H4 (cell line): ENCODE data around the gene GAS6. TPM values are rescaled to one million over a fixed set of nuclear protein-coding genes. Genes with fewer than 3 reads are reported as not detected.

Experiments used
- DNase-seq: peaks from one replicate; pipeline ENCODE4 v3.0.0-alpha.2; 2015; ENCODE audit warnings: low spot score
- total RNA-seq: library from RNA; depleted of rRNA; stranded (reverse); fragments of >200 nt; shearing (Covaris generic); gene quantifications from 2 replicates; pipeline ENCODE4 v1.2.3, GENCODE V29; 2014

The GAS6 gene
- total RNA-seq, 1 experiment from 2014 or later: 6.4 TPM

- DNase-seq: no peak
Observed at GRCh38 chr13:113851826-113852535, 11.9 kb downstream of the GAS6 start.

DNA sequence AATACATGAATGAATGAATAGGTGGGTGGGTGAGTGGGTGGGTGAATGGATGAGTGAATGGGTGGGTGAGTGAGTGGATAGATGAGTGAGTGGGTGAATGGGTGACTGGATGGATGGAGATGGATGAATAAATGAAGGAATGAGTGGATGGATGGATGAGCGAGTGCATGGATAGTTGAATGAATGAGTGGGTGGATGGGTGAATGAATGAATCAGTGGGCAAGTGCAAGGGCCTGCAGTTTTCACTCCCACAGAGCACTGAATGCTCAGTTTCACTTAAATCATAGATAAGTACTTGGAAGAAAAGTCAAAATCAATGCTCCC is 12.4 kb downstream of the GAS6 start:
- DNase-seq: no peak

GRCh38 chr13:113850722-113851479 is 13.0 kb downstream of the GAS6 start:
- no peak for DNase-seq

DNA sequence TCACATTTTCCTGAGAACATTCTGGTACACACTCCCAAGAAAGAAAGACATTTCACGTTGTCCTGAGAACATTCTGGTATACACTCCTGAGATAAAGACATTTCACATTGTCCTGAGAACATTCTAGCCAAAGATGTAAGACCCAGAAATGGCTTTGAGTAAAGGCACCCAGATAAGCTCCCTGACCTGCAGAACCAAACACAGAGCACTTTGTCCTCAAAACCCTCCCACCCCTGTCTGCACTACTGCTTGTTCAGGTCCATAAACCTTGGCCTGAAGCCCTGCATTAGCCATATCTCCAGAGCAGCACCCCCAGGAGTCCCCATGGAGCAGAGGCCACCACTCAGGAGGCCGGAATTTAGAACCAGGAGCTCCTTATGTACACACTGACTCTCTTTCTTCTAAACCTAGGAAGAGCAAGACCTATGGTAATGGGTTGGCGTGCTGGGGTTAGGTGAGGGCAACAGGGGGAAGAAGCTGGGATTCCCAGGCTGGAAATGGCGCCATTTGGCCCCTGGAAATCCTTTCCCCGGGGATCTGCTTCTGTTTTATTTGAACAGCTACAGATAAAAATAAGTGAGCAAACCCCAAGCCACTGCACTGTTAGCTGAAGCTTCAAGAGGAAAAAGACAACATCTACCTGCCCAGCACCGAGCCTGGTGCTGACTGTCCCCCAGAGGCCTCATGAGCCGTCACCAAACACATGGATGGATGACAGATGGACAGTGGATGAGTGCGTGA is 13.7 kb downstream of the GAS6 start:
- DNase-seq: no peak

GRCh38 chr13:113849546-113849945 is 14.3 kb downstream of the GAS6 start:
- no peak for DNase-seq

GRCh38 chr13:113848431-113849260 is 15.2 kb downstream of the GAS6 start:
- DNase-seq: no peak

GRCh38 chr13:113848020-113848419 is 15.9 kb downstream of the GAS6 start:
- DNase-seq: no peak

DNA sequence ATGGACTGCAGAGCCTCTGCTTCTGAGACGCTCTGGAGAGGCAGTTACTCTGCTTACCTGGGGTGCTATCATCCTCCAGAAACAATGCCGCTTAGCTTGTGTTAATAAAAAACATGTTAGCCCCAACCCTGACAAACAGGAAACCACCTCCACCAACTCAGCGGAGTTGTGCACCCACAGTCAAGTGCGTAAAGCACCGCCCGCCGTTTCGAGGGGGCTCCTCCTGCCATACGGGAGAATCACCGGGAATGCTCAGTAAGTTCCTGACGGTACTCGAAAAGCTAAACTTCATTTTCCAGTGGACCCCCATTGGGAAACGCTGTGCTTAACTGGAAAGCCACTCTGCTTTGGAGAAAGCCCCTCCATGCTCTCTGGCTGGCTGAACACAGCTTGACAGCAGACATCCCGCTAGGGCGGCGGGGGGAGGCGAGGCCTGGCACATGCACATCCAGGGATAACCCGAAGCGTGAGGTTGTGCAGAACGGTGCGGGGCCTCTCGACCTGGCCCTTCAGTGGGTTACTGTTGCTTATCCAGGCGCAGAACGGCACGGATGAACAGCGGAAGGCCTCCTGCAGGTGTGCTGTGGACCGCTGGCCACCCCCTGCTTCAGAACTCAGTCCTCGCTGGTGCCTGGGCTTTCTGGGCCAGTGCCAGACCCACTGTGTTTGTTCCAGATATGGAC is 17.1 kb downstream of the GAS6 start:
- no peak for DNase-seq

DNA sequence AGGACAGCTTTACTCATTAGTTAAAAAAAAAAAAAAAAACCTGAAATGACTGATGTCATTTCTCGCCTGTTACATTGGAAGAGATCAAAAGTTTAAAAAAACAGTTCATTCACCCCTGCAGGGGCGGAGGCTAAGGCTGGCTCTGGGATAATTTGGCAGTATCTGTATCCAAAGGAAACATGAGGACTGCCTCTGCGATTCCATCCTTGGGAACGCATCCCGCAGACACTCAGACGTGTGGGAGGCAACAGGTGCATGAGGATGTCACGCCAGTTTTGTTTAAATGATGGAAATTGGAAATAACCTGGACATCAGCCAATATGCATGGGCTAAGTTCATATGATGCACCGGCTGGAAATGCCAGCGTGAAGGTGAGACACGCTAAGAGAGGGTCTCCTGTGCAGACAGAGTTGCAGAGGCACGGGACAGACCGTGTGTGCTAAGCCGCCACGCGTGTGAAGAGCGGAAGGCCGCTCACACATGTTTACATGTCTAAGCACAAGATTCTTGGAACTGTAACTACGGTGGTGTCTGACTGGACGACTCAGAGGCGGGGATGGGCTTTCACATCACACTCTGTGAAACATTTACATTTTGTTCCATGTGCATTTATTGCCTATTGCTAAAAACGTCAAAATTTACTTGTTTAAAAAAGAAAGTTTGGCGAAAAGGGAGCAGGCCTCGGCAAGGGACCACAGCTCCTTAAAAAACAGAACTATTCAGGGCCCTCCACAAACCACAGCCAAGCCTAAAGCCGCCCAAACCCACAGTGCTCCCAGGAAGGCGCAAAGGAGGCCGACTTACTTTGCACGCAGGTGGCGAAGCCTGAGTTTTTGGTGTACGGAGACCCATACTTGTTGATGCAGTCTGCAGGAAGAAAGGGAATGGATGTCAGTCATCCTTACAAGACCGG is 17.9 kb downstream of the GAS6 start:
- DNase-seq: no peak

DNA sequence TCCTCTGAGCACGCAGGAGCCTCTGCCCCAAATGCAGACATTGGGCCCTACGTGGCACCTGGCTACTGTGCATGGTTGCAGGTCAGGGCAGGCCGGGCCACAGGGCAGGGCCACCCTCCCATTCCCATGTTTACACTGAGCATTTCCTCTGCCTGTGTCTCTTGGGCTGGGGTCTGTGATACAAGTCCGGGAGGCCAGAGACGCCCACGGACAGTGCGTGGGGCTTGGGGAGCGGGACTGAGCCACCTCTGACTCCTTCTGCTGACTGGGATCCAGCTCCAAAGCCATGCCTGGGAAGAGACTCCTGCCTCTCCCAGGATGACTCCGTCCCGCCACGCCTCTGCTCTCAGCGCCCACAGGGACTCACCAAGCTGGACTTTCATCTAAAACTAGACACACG is 18.8 kb downstream of the GAS6 start:
- DNase-seq: no peak

- DNase-seq: no peak
Observed at GRCh38 chr13:113843864-113844556, 19.9 kb downstream of the GAS6 start.

GRCh38 chr13:113843063-113843654 is 20.7 kb downstream of the GAS6 start:
- DNase-seq: no peak

GRCh38 chr13:113842336-113843062 is 21.4 kb downstream of the GAS6 start:
- DNase-seq: no peak

DNA sequence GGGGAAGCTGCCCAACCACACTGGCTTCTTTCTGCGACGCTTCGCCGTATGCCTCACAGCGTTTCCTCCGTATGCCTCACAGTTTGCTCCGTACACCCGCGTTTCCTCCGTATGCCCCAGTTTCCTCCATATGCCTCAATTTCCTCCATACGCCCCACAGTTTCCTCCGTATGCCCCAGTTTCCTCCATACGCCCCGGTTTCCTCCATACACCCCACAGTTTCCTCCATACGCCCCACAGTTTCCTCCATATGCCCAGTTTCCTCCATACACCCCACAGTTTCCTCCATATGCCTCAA is 22.6 kb downstream of the GAS6 start:
- no peak for DNase-seq

GRCh38 chr13:113840541-113841352 is 23.1 kb downstream of the GAS6 start:
- no peak for DNase-seq

DNA sequence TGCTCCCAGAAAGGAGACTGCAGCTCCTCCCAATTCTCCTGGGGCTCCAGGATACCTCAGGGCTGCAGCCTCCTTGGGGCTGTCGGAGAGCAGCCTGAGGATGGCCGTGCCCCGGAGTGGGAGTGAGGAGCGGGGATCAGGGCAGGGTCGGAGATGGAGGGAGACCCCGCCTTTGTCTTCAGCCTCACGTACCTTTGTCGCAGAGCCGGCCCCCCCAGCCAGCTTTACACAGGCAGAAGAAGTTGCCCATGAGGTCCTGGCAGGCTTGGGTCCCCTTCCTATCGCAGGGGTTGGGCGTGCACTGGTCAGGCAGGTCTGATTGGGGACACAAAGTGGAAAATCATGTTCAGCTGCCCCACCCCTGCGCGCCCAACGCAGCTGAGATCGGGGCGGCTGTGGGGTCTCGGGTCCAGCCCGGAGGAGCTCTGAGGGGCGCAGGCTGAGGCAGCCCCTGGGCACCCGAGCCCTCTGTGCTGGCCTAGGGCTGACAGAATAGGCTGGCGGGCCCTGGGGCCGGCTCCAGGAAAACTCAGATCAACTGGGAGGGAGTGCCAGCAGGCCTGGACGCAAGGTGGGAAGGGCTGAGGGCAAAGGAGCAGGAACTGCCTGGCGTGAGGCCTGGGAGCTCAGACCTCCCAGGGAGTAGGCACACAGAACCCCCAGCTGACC is 24.2 kb downstream of the GAS6 start:
- DNase-seq: no peak

DNA sequence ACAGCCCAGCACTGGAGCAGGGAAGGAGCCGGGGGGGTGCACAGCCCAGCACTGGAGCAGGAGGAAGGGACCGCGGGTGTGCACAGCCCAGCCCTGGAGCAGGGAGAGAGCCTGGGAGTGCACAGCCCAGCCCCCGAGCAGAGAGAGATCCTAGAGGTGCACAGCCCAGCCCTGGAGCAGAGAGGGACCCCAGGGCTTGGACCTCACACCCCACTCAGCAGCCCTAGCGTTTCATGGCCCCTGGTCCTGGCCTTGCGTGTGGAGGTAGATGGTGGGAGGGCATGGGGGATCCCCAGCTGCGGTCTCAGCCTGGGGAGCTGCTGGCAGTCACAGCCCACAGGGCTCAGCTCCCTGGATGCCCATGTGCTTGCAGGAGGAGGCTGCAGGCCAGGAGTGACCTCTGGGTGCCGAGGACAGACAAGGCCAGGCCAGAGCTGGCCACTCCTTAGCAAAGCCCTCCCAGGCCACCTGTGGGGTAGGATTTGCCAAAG is 25.1 kb downstream of the GAS6 start:
- no peak for DNase-seq
